A549 (cell line): ENCODE results near the gene ZP3.

Experiments used
- CTCF ChIP-seq: fragments of >200 bp; sonication (Bioruptor Twin); formaldehyde crosslinking; IDR thresholded peaks from 3 replicates; pipeline ENCODE4 v1.5.1; 2016
- E2F6 ChIP-seq: IDR thresholded peaks from 2 replicates; pipeline ENCODE4 v1.6.1; 2012; ENCODE audit warnings: low read depth, borderline replicate concordance
- ESRRA ChIP-seq: fragments of 150-350 bp; IDR thresholded peaks from 2 replicates; pipeline ENCODE4 v1.6.1; 2014; ENCODE audit warnings: mild to moderate bottlenecking, low read length, borderline replicate concordance
- POLR2A ChIP-seq: IDR thresholded peaks from 2 replicates; pipeline ENCODE4 v1.6.1; 2012; ENCODE audit warnings: mild to moderate bottlenecking, low read length
- USF2 ChIP-seq: fragments of 450-650 bp; IDR thresholded peaks from 2 replicates; pipeline ENCODE4 v1.6.1; 2014; ENCODE audit warnings: antibody characterized with exemption
- ZFP36 ChIP-seq: fragments of 450-650 bp; IDR thresholded peaks from 2 replicates; pipeline ENCODE4 v1.6.1; 2014; ENCODE audit warnings: borderline replicate concordance; ENCODE audit not compliant: partially characterized antibody
- ZNF302 ChIP-seq: fragments of 250-450 bp; sonication (Bioruptor Pico); IDR thresholded peaks from 2 replicates; pipeline ENCODE4 v1.9.0; 2021; ENCODE audit warnings: inconsistent platforms, mild to moderate bottlenecking, moderate library complexity

GRCh38 chr7:76409537-76409936 is 15.2 kb upstream of the ZP3 start, which contains the start of gene SSC4D:
- no peak for TF ChIP-seq ZNF302 (CRISPR knock-in tag)
- no peak for TF ChIP-seq POLR2A
- no peak for TF ChIP-seq CTCF
- TF ChIP-seq ESRRA, result no peak
- TF ChIP-seq E2F6, result no peak
- TF ChIP-seq USF2, result no peak
- TF ChIP-seq ZFP36, result no peak
